ENCODE data around the gene EVX2.

- TF ChIP-seq CTCF (IDR thresholded peaks at IDR 0.05) (no peak), POLR2A (IDR thresholded peaks at IDR 0.05) (no peak)
These were observed 3.7 kb upstream of the EVX2 start for GRCh38 chr2:176087330-176088047.
